Limb (tissue), 2 donors: ENCODE results near the gene TEX47.

ENCODE experiments used
- DNase-seq, 2 donors: peaks; one replicate each; pipeline ENCODE4 v3.0.0-alpha.2; 2016; ENCODE audit errors: extremely low spot score in 2 of 2

The TEX47 gene

GRCh38 chr7:88746126-88746525 is 49.4 kb downstream of the TEX47 start:
- DNase-seq: no peak
